ENCODE data around the gene HKDC1.

- TF ChIP-seq CTCF (conservative IDR thresholded peaks at IDR 0.05; ENCODE audit: low read length): no peak
- TF ChIP-seq EZH2phosphoT487 (IDR thresholded peaks at IDR 0.05; ENCODE audit: borderline replicate concordance, low read depth, low read length): no peak
Measured at GRCh38 chr10:69242040-69242851, 22.1 kb downstream of the HKDC1 start.
